Thyroid gland (tissue), 4 donors: ENCODE data around the gene ORMDL3. TPM values are rescaled to one million over a fixed set of nuclear protein-coding genes. Genes with fewer than 3 reads are reported as not detected.

Source experiments
- DNase-seq, 2 donors: peaks; one replicate each; pipeline ENCODE4 v3.0.0-alpha.2; 2019
- H3K27ac ChIP-seq, 3 donors: fragments of 200-600 bp; sonication (generic); 1 replicate in 2 of 3; 2 replicates in 1 of 3; pipeline ENCODE4 v1.5.1; 2016 to 2019; ENCODE audit warnings: mild to moderate bottlenecking in 1 of 3, moderate library complexity in 1 of 3
- H3K27me3 ChIP-seq: fragments of 200-600 bp; sonication (generic); one replicate; pipeline ENCODE4 v1.5.1; 2019
- H3K36me3 ChIP-seq, 2 donors: fragments of 200-600 bp; sonication (generic); one replicate each; pipeline ENCODE4 v1.5.1; 2016 to 2019
- H3K4me1 ChIP-seq, 2 donors: fragments of 200-600 bp; sonication (generic); one replicate each; pipeline ENCODE4 v1.5.1; 2017 to 2019
- H3K4me3 ChIP-seq, 3 donors: fragments of 200-600 bp; sonication (generic); replicated peaks in 1 of 3; 1 replicate in 2 of 3; 2 replicates in 1 of 3; pipeline ENCODE4 v1.5.1; 2016; ENCODE audit warnings: mild to moderate bottlenecking in 1 of 3
- H3K9me3 ChIP-seq: fragments of 200-600 bp; sonication (generic); one replicate; pipeline ENCODE4 v1.5.1; 2017
- POLR2A ChIP-seq, 2 donors: fragments of 450-650 bp; IDR thresholded peaks; one replicate each; pipeline ENCODE4 v1.6.1; 2017; ENCODE audit warnings: antibody characterized with exemption in 2 of 2, mild to moderate bottlenecking in 2 of 2, moderate library complexity in 1 of 2
- WGBS, 2 donors: methylation state at CpG; one replicate each; pipeline ENCODE4 v1.1.5; 2017; 5-methylcytosine and 5-hydroxymethylcytosine counted together
- intact Hi-C: fragments of 100-400 bp; cut with DNase I; formaldehyde crosslinking; loops from one replicate; pipeline ENCODE4 v1.15.1; 2023
- total RNA-seq, 4 donors: library from RNA; depleted of rRNA; stranded (reverse); fragments of >200 nt; gene quantifications; one replicate each; pipeline ENCODE4 v1.2.3, GENCODE V29; 2016
- TF ChIP-seq, protein P1 (sequence below), 6 experiments: fragments of 200-600 bp in 3 of 6; fragments of 450-650 bp in 3 of 6; sonication (generic) in 3 of 6; IDR thresholded peaks; one replicate each; pipeline ENCODE4 v1.5.1; 2016 to 2019; ENCODE audit warnings: antibody characterized with exemption in 6 of 6, mild to moderate bottlenecking in 2 of 6, inconsistent platforms in 1 of 6, moderate library complexity in 1 of 6

Gene ORMDL3
- total RNA-seq, 4 donors from 2014 or later: 81.4 to 125 (median 99.0) TPM

GRCh38 chr17:39965017-39965699, 37.8 kb upstream of the ORMDL3 start:
- no peaks in the 10 kb centered on the region for H3K27me3 ChIP-seq
- intact Hi-C loops: no loop called here
- 58 to 64% methylated on average over 8 of the region's 8 CpGs for WGBS, 2 donors

GRCh38 chr17:39963829-39964228, 36.4 kb upstream of the ORMDL3 start:
- Histone ChIP-seq H3K4me1 (peaks cover 0 to 4% of the 10 kb centered on the region in 2 donors), H3K9me3 (no peaks in the 10 kb centered on the region), H3K27me3 (no peaks in the 10 kb centered on the region), H3K36me3 (no peaks in the 10 kb centered on the region), H3K4me3 (no peak overlapping the region), H3K27ac (no peak overlapping the region)
- no peak for DNase-seq
- TF ChIP-seq POLR2A (IDR thresholded peaks at IDR 0.05): no peak
- TF ChIP-seq, protein P1, sequence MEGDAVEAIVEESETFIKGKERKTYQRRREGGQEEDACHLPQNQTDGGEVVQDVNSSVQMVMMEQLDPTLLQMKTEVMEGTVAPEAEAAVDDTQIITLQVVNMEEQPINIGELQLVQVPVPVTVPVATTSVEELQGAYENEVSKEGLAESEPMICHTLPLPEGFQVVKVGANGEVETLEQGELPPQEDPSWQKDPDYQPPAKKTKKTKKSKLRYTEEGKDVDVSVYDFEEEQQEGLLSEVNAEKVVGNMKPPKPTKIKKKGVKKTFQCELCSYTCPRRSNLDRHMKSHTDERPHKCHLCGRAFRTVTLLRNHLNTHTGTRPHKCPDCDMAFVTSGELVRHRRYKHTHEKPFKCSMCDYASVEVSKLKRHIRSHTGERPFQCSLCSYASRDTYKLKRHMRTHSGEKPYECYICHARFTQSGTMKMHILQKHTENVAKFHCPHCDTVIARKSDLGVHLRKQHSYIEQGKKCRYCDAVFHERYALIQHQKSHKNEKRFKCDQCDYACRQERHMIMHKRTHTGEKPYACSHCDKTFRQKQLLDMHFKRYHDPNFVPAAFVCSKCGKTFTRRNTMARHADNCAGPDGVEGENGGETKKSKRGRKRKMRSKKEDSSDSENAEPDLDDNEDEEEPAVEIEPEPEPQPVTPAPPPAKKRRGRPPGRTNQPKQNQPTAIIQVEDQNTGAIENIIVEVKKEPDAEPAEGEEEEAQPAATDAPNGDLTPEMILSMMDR (IDR thresholded peaks at IDR 0.05): no peak
- intact Hi-C loops: no loop called here
- WGBS, 2 donors: 77 to 80% methylated on average over 6 of the region's 6 CpGs

More at GRCh38 chr17:39965017-39965699, 37.8 kb upstream of the ORMDL3 start:
- H3K4me1 ChIP-seq: no peaks in the 10 kb centered on the region
- DNase-seq: no peak
- no peaks in the 10 kb centered on the region for H3K9me3 ChIP-seq
- no peak for TF ChIP-seq POLR2A (IDR thresholded peaks at IDR 0.05)
- TF ChIP-seq, protein P1 (IDR thresholded peaks at IDR 0.05): no peak
- H3K4me3 ChIP-seq: no peak overlapping the region
- H3K27ac ChIP-seq: no peak overlapping the region
- H3K36me3 ChIP-seq: no peaks in the 10 kb centered on the region

GRCh38 chr17:39962642-39963220, 35.3 kb upstream of the ORMDL3 start, which contains the start of gene GSDMA:
TSS of gene GSDMA (plus strand) at chr17:39963004. CDS start at chr17:39965688, 2,684 bp downstream.
- WGBS, 2 donors: 65 to 80% methylated on average over 2 to 6 of the region's 6 CpGs
- no peaks in the 10 kb centered on the region for H3K9me3 ChIP-seq
- no peak within 1 kb of the TSS for H3K4me3 ChIP-seq
- TF ChIP-seq, protein P1 (IDR thresholded peaks at IDR 0.05): no peak
- no peak for TF ChIP-seq POLR2A (IDR thresholded peaks at IDR 0.05)
- no peaks in the 10 kb centered on the region for H3K27me3 ChIP-seq
- H3K36me3 ChIP-seq: no peaks in the 10 kb centered on the region
- peaks cover 0 to 4% of the 10 kb centered on the region in 2 donors for H3K4me1 ChIP-seq
- H3K27ac ChIP-seq: no peak within 1 kb of the TSS
- no peak for DNase-seq
- intact Hi-C loops: no loop called here

DNA sequence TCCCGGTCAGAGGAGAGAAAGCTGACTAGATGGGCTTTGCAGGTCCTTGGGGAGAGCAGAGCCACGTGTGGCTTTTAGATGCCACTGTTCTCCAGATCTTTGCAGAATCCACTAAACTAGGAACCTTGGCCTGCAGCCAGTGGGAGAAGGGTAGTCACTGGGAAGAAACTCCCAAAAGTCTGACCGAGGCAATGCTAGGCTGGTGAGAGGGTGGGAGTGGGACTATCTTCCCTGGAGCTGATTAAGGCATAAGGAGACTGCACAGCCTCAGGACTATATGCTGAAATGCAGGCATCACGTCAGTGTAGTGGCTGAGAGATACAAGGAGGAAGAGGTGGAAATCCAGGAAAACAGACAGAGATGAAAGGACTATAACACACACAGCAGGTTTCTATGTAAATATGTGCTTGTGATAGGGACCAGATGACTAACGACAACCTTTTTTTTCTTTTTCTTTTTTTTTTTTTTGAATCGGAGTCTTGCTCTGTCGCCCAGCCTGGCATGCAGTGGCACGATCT, 33.2 kb upstream of the ORMDL3 start:
- Histone ChIP-seq H3K27ac (no peak overlapping the region), H3K4me3 (no peak overlapping the region), H3K4me1 (peaks cover 0 to 4% of the 10 kb centered on the region in 2 donors), H3K27me3 (no peaks in the 10 kb centered on the region), H3K9me3 (no peaks in the 10 kb centered on the region), H3K36me3 (no peaks in the 10 kb centered on the region)
- WGBS, 2 donors: 69 to 72% methylated on average over 8 of the region's 8 CpGs
- TF ChIP-seq, protein P1 (IDR thresholded peaks at IDR 0.05): no peak
- no peak for TF ChIP-seq POLR2A (IDR thresholded peaks at IDR 0.05)
- DNase-seq: no peak
- intact Hi-C loops: no loop called here

DNA sequence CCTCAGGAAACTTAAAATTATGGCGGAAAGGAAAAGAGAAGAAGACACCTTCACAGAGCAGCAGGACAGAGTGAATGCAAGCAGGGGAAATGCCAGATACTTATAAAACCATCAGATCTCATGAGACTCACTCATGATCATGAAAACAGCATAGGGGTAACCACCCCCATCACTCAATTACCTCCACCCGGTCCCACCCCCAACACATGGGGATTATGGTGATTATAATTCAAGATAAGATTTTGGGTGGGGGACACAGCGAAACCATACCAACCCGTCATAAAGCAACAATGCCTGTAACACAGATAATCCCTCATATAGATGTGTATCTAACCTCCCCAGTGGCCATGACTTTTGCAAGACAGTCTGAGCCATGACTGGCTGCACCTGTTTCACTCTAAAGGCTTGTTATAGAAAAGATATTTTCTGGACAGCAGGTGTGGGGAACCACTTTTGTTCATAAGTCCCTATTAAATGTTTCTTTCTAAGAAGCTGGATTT, 28.4 kb upstream of the ORMDL3 start:
- Histone ChIP-seq H3K36me3 (no peaks in the 10 kb centered on the region), H3K27me3 (no peaks in the 10 kb centered on the region), H3K9me3 (no peaks in the 10 kb centered on the region), H3K4me3 (no peak overlapping the region), H3K27ac (no peak overlapping the region), H3K4me1 (peaks cover 4 to 13% of the 10 kb centered on the region in 2 donors)
- intact Hi-C loops: no loop called here
- no peak for DNase-seq
- TF ChIP-seq POLR2A (IDR thresholded peaks at IDR 0.05): no peak
- TF ChIP-seq, protein P1 (IDR thresholded peaks at IDR 0.05): no peak
- 79 to 92% methylated on average over 3 to 4 of the region's 4 CpGs for WGBS, 2 donors
